Measurements from ENCODE around the gene C11orf71. TPM values are rescaled to one million over a fixed set of nuclear protein-coding genes. Genes with fewer than 3 reads are reported as not detected.
A peak's percentile ranks its signal among the peaks of the same experiment; 100 is the strongest.

C11orf71 gene
- total and polyA plus RNA-seq, 10 of the 15 experiments (the other 5 are each of a cell fraction or from before 2014, with no cell fraction given), result 1.4 to 12.0 (median 7.1) TPM

DNA sequence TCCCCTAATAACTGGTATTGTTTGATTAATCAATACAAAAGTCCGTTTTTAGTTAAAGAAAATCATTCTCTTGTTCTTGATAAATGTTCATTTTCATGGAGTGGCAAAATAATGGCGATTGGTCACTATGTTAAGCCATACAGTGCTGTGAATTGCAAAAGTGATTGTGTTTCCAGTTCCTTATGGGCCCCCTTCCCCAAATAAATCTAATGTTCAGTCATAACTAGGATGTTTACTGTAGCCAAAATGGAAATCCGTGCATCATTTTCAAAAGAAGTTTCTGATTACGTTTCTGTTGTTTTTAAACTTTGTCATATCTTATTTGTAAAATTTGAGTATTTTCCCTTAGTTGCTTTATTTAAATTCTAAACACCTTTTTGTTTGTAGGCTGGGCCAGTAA, 1.0 kb upstream of the C11orf71 start (continued):
- TF ChIP-seq, protein P1, sequence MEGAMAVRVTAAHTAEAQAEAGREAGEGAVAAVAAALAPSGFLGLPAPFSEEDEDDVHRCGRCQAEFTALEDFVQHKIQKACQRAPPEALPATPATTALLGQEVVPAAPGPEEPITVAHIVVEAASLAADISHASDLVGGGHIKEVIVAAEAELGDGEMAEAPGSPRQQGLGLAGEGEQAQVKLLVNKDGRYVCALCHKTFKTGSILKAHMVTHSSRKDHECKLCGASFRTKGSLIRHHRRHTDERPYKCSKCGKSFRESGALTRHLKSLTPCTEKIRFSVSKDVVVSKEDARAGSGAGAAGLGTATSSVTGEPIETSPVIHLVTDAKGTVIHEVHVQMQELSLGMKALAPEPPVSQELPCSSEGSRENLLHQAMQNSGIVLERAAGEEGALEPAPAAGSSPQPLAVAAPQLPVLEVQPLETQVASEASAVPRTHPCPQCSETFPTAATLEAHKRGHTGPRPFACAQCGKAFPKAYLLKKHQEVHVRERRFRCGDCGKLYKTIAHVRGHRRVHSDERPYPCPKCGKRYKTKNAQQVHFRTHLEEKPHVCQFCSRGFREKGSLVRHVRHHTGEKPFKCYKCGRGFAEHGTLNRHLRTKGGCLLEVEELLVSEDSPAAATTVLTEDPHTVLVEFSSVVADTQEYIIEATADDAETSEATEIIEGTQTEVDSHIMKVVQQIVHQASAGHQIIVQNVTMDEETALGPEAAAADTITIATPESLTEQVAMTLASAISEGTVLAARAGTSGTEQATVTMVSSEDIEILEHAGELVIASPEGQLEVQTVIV (IDR thresholded peaks at IDR 0.05; ENCODE audit: borderline replicate concordance, partially characterized antibody), result no peak
- TF ChIP-seq BACH1 (IDR thresholded peaks at IDR 0.05; ENCODE audit: borderline replicate concordance), result no peak
- TF ChIP-seq, protein P2, sequence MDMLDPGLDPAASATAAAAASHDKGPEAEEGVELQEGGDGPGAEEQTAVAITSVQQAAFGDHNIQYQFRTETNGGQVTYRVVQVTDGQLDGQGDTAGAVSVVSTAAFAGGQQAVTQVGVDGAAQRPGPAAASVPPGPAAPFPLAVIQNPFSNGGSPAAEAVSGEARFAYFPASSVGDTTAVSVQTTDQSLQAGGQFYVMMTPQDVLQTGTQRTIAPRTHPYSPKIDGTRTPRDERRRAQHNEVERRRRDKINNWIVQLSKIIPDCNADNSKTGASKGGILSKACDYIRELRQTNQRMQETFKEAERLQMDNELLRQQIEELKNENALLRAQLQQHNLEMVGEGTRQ (IDR thresholded peaks at IDR 0.05; ENCODE audit: borderline replicate concordance, low read depth, low read length), result no peak
- no peak for TF ChIP-seq NFYA (IDR thresholded peaks at IDR 0.05; ENCODE audit: borderline replicate concordance, low read depth, low read length)

DNA sequence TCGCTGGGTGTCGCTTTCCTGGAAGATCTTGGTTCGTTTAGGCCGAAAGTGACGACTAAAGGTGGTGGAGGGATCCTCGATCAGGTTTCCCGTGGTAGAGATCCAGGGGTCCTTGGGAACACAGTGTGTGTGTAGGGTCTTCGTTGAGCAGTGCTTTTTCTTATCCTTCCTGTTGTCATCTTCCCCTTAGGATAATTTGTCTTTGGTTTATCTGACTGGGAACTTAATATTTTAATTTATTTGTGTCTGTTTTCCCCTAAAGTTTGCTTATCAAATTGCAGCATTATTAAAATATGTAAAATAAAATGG, 558 bp upstream of the C11orf71 start:
- peak overlapping the region; percentile 98 for H2AFZ ChIP-seq (ENCODE audit: control insufficient read depth, low read depth, low read length)
- H3K27ac ChIP-seq (ENCODE audit: control insufficient read depth, insufficient read depth), result peak overlapping the region; percentile 98
- no peaks in the 10 kb centered on the region for H3K4me1 ChIP-seq (ENCODE audit: control insufficient read depth, insufficient read depth, low read length)
- H3K36me3 ChIP-seq (ENCODE audit: control insufficient read depth in 2 of 2, insufficient read depth in 2 of 2, low read length in 1 of 2), result peaks cover 0 to 2% of the 10 kb centered on the region in 2 experiments; a peak in 1 of 4 replicates
- H3K9ac ChIP-seq (ENCODE audit: control insufficient read depth, insufficient read depth, low read length), result peak overlapping the region; percentile 98
- H4K20me1 ChIP-seq (ENCODE audit: control insufficient read depth, insufficient read depth), result no peaks in the 10 kb centered on the region
- CTCF ChIA-PET, result no interaction called here
- no peak for DNase-seq (ENCODE audit: low read depth, low spot score)
- peaks cover 44% of the 10 kb centered on the region for H3K79me2 ChIP-seq (ENCODE audit: control insufficient read depth, insufficient read depth, low read length)
- H3K9me3 ChIP-seq (replicated peaks; ENCODE audit: control insufficient read depth, insufficient read depth, low read length), result no peaks in the 10 kb centered on the region
- H3K4me2 ChIP-seq (ENCODE audit: control insufficient read depth, insufficient read depth), result peak overlapping the region; percentile 92; the same call in 1 of the 2 replicates
- 0% methylated on average over 8 of the region's 8 CpGs for WGBS (ENCODE audit: insufficient coverage, insufficient replicate concordance, low lambda C conversion rate, missing lambda C conversion rate)
- no peak for FAIRE-seq
- TSS peak; percentile 71 for BruUV-seq (replicated peaks)
- intact Hi-C loops (cut with micrococcal nuclease; ENCODE audit: unreplicated experiment), result loop anchor here (1.0 kb wide), 1 partner anchor 38 kb away; the partner anchor contains the start of gene REXO2
- H3K4me3 ChIP-seq, result peak overlapping the region; percentile 82
- H3K27me3 ChIP-seq (replicated peaks in 1 of 2; ENCODE audit: control insufficient read depth in 2 of 2, insufficient read depth in 2 of 2, low read length in 1 of 2), result no peaks in the 10 kb centered on the region
- no peak for ATAC-seq
- in situ Hi-C loops (cut with MboI), result no loop called here
- POLR2A ChIA-PET, result no interaction called here
- SMC1A ChIA-PET (ENCODE audit: uncharacterized antibody, unreplicated experiment), result no interaction called here
- RAD21 ChIA-PET (ENCODE audit: unreplicated experiment), result no interaction called here
- TF ChIP-seq HDAC6 (IDR thresholded peaks at IDR 0.05; ENCODE audit: unreplicated experiment), result no peak
- no peak for TF ChIP-seq SRF (IDR thresholded peaks at IDR 0.05; ENCODE audit: low read depth in 2 of 2, low read length in 2 of 2)
- TF ChIP-seq, protein P3, sequence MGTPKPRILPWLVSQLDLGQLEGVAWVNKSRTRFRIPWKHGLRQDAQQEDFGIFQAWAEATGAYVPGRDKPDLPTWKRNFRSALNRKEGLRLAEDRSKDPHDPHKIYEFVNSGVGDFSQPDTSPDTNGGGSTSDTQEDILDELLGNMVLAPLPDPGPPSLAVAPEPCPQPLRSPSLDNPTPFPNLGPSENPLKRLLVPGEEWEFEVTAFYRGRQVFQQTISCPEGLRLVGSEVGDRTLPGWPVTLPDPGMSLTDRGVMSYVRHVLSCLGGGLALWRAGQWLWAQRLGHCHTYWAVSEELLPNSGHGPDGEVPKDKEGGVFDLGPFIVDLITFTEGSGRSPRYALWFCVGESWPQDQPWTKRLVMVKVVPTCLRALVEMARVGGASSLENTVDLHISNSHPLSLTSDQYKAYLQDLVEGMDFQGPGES (IDR thresholded peaks at IDR 0.05), result no peak
- TF ChIP-seq SMAD1 (IDR thresholded peaks at IDR 0.05; ENCODE audit: low read depth, partially characterized antibody), result no peak
- TF ChIP-seq SIX5 (IDR thresholded peaks at IDR 0.05; ENCODE audit: low read depth, low read length, severe bottlenecking), result no peak
- no peak for TF ChIP-seq HCFC1 (IDR thresholded peaks at IDR 0.05; ENCODE audit: low read length)
- TF ChIP-seq TARDBP (IDR thresholded peaks at IDR 0.05; ENCODE audit: borderline replicate concordance), result no peak
- TF ChIP-seq, protein P4, sequence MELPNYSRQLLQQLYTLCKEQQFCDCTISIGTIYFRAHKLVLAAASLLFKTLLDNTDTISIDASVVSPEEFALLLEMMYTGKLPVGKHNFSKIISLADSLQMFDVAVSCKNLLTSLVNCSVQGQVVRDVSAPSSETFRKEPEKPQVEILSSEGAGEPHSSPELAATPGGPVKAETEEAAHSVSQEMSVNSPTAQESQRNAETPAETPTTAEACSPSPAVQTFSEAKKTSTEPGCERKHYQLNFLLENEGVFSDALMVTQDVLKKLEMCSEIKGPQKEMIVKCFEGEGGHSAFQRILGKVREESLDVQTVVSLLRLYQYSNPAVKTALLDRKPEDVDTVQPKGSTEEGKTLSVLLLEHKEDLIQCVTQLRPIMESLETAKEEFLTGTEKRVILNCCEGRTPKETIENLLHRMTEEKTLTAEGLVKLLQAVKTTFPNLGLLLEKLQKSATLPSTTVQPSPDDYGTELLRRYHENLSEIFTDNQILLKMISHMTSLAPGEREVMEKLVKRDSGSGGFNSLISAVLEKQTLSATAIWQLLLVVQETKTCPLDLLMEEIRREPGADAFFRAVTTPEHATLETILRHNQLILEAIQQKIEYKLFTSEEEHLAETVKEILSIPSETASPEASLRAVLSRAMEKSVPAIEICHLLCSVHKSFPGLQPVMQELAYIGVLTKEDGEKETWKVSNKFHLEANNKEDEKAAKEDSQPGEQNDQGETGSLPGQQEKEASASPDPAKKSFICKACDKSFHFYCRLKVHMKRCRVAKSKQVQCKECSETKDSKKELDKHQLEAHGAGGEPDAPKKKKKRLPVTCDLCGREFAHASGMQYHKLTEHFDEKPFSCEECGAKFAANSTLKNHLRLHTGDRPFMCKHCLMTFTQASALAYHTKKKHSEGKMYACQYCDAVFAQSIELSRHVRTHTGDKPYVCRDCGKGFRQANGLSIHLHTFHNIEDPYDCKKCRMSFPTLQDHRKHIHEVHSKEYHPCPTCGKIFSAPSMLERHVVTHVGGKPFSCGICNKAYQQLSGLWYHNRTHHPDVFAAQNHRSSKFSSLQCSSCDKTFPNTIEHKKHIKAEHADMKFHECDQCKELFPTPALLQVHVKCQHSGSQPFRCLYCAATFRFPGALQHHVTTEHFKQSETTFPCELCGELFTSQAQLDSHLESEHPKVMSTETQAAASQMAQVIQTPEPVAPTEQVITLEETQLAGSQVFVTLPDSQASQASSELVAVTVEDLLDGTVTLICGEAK (IDR thresholded peaks at IDR 0.05; ENCODE audit: borderline replicate concordance), result 0 out of 2 replicates have a peak, but pooled peaks have one; percentile 12
- no peak for TF ChIP-seq STAT1 (conservative IDR thresholded peaks at IDR 0.05)
- TF ChIP-seq BMI1 (IDR thresholded peaks at IDR 0.05; ENCODE audit: borderline replicate concordance), result no peak
- 0 out of 2 replicates have a peak, but pooled peaks have one; percentile 6 for TF ChIP-seq ASH2L (IDR thresholded peaks at IDR 0.05; ENCODE audit: borderline replicate concordance, low read depth)
